Stimulated activated naive CD8-positive, alpha-beta T cell treated with anti-CD3 and anti-CD28 coated beads, Interleukin-15, Interleukin-2, amounts not matched to agents 100 ng/mL and 50 ng/mL, for 24 hours (primary cell): Measurements from ENCODE around the gene OSBPL7.
"Not testable (repeated sequence)": the region's sequence is repeated elsewhere in the genome, so short reads cannot be mapped to it uniquely, and the experiment has no call there.

Source experiments
- H3K27ac Mint-ChIP-seq: one replicate; pipeline ENCODE4 v1.8.0; 2021; ENCODE audit warnings: mild to moderate bottlenecking, mixed read lengths
- H3K27me3 Mint-ChIP-seq: one replicate; pipeline ENCODE4 v1.8.0; 2021; ENCODE audit warnings: mixed read lengths
- H3K36me3 Mint-ChIP-seq: one replicate; pipeline ENCODE4 v1.8.0; 2021; ENCODE audit warnings: low read depth, mixed read lengths
- H3K4me1 Mint-ChIP-seq: one replicate; pipeline ENCODE4 v1.8.0; 2021; ENCODE audit warnings: low read depth, mixed read lengths
- H3K4me3 Mint-ChIP-seq: one replicate; pipeline ENCODE4 v1.8.0; 2021; ENCODE audit warnings: mild to moderate bottlenecking, mixed read lengths
- H3K9me3 Mint-ChIP-seq: one replicate; pipeline ENCODE4 v1.8.0; 2021; ENCODE audit warnings: mixed read lengths

Gene OSBPL7

DNA sequence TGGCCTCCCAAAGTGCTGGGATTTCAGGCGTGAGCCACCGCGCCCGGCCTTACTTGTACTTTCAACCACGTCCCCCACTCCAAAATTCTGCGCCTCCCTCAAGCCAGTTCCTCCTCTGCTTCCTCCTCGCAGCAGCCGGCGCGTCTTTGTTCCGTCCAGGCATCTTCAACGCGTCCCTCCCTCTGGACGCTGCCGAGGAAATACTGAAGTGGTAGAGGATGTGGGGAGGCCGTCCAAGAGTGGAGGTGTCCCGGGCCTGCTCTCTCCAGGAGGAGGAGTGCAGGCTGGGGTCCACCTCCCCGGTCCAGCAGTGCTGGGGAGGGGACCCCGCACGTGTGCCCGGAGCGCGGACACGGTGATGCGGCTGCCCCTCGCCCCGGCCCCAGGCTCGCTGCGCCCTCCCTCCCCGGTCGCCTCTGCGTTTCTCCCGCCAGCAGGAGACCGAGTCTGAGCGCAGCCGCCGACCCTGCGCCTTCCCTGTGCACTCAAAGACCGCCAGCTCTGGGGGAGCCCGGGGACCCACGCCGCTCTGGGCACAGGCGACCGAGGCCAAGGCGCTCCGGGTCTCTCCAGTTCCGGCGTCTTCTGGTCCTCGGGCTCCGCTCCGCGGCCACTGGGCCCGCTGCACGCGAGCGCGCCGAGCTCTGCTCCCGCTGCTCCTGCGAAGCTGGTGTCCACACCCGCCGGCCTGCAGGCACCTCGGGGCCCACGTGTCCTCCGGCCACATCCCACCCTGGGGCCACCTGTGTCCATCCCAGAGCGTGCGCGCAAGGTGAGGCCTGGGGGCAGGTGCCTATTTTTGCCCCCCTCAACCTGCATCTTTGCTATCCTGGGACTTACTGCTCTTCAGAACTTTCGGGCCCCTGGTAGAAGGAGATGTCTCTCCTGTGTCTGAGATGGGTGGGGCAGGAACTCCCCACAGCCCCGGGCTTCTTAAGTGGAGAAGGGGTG is 31.7 kb downstream of the OSBPL7 start:
- peaks cover 72% of the 10 kb centered on the region for H3K27me3 Mint-ChIP-seq
- H3K4me1 Mint-ChIP-seq, result peaks cover 10% of the 10 kb centered on the region
- H3K27ac Mint-ChIP-seq, result no peak overlapping the region
- H3K9me3 Mint-ChIP-seq, result no peaks in the 10 kb centered on the region
- peak overlapping the region; percentile 80 for H3K4me3 Mint-ChIP-seq
- no peaks in the 10 kb centered on the region for H3K36me3 Mint-ChIP-seq

- peaks cover 7% of the 10 kb centered on the region for H3K4me1 Mint-ChIP-seq
- H3K36me3 Mint-ChIP-seq, result no peaks in the 10 kb centered on the region
- no peak overlapping the region for H3K4me3 Mint-ChIP-seq
- no peaks in the 10 kb centered on the region for H3K9me3 Mint-ChIP-seq
- H3K27ac Mint-ChIP-seq, result no peak overlapping the region
- H3K27me3 Mint-ChIP-seq, result peaks cover 55% of the 10 kb centered on the region
Observed at GRCh38 chr17:47785538-47786123, 36.0 kb downstream of the OSBPL7 start.

DNA sequence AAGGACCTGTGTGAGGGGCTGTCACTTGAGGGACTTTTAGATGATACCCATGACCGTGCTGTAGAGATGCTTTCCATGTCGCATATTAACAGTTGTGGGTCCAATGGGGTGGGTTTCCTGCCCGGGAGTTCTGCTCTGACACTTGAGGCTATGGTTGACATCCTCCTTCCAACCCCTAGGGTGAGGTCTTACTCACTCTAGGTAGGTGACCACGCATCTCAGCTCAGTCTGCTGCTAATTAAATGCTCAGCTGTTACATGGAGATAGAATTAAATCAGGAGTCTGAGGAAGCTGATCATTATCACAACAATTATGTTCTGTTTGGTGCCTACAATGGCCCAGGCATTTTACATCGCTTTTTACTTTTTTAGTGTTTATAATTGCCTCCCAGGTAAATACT is 40.2 kb downstream of the OSBPL7 start:
- Mint-ChIP-seq H3K4me1 (no peaks in the 10 kb centered on the region), H3K27me3 (peaks cover 52% of the 10 kb centered on the region), H3K27ac (no peak overlapping the region), H3K4me3 (no peak overlapping the region), H3K9me3 (no peaks in the 10 kb centered on the region), H3K36me3 (no peaks in the 10 kb centered on the region)

- Mint-ChIP-seq H3K9me3 (no peaks in the 10 kb centered on the region), H3K27ac (no peak overlapping the region), H3K4me1 (no peaks in the 10 kb centered on the region), H3K27me3 (peaks cover 47% of the 10 kb centered on the region), H3K4me3 (no peak overlapping the region), H3K36me3 (no peaks in the 10 kb centered on the region)
Observed at GRCh38 chr17:47778184-47778635, 43.4 kb downstream of the OSBPL7 start.

DNA sequence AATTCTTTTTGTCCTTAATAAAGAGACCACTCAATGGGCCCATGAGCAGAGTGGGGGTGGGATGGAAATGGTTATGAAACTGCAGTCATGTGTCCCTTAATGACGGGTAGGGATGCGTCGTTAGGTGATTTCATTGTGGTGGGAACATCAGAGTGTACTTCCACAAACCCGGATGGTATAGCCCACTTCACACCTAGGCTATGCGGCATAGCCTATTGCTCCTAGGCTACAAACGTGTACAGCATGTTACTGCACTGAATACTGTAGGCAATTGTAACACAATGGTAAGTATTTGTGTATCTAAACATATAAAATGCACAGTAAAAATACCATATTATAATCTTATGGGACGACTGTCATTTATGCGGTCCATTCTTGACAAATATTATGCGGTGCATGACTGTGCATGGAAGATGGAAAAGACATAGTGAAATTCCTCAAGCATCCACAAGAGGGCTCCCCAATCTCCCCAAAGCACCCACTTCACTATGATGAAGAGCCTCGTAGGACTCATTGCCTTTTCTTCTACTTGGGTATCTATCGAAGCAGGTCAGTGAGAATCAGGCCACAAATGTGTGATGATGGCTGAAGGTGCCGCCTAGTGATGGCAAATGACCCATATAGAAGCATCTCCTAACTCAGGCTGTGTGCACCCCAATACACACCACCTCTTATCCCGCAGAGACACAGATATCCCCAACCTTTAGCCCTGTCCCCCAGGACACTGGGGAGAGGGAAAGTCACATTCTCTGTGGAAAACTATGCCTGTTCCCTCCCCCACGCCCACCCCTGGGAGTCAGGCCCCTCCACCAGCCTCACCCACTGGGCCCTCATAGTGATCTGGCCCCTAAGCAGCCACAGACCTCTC is 45.0 kb downstream of the OSBPL7 start:
- H3K9me3 Mint-ChIP-seq, result no peaks in the 10 kb centered on the region
- H3K4me3 Mint-ChIP-seq, result no peak overlapping the region
- no peaks in the 10 kb centered on the region for H3K4me1 Mint-ChIP-seq
- H3K27ac Mint-ChIP-seq, result no peak overlapping the region
- peaks cover 50% of the 10 kb centered on the region for H3K27me3 Mint-ChIP-seq
- no peaks in the 10 kb centered on the region for H3K36me3 Mint-ChIP-seq

DNA sequence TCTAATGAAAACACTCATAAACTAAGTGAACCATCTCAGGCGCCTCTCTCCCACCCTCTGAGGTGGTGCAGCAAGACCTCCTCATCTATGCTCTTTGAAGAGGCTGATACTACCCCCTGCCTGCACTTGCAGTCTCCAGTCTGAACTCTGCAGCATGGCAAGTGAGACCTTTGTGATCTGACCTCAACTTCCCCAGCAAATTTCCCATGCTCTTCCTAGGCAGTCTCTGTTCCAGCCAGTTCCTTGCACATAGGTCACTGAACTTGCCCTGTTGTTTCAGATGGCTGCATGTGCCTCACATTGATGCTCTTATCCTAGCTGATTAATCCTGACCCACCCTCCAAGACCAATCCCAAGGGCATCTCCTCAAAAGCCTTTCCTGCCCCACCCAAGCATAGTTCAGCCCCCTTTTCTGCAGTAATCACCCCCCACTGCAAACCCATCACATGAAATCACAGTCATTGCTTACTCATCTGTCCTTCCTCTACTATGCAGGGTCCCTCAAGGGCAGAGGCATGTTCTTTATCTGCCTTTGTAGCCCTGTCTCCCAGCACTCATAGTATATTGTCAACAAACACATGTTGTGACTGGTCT is 46.5 kb downstream of the OSBPL7 start:
- peaks cover 44% of the 10 kb centered on the region for H3K27me3 Mint-ChIP-seq
- H3K4me1 Mint-ChIP-seq, result no peaks in the 10 kb centered on the region
- no peaks in the 10 kb centered on the region for H3K36me3 Mint-ChIP-seq
- peaks cover 4% of the 10 kb centered on the region for H3K9me3 Mint-ChIP-seq
- H3K4me3 Mint-ChIP-seq, result no peak overlapping the region
- no peak overlapping the region for H3K27ac Mint-ChIP-seq

DNA sequence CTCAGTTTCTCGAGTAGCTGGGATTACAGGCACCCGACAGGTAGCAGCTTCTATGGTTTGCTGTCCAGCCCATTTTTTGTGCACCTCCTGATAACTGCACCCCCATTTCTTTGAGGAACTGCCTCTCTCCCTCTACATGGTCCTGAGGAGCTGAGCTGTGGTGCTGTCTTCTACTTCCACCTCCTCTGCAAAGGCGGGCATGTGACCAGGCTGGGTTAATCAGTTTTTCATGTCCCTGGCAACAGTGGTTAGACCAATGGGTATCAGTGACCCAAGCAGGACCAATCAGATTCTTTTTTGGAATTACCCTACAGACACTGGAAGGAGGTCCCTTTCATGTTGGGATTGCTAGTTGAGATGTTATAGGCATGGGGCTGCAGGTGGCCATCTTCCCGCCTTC is 47.3 kb downstream of the OSBPL7 start:
- no peak overlapping the region for H3K27ac Mint-ChIP-seq
- H3K4me1 Mint-ChIP-seq, result no peaks in the 10 kb centered on the region
- peaks cover 41% of the 10 kb centered on the region for H3K27me3 Mint-ChIP-seq
- no peak overlapping the region for H3K4me3 Mint-ChIP-seq
- H3K9me3 Mint-ChIP-seq, result peaks cover 4% of the 10 kb centered on the region
- H3K36me3 Mint-ChIP-seq, result no peaks in the 10 kb centered on the region

DNA sequence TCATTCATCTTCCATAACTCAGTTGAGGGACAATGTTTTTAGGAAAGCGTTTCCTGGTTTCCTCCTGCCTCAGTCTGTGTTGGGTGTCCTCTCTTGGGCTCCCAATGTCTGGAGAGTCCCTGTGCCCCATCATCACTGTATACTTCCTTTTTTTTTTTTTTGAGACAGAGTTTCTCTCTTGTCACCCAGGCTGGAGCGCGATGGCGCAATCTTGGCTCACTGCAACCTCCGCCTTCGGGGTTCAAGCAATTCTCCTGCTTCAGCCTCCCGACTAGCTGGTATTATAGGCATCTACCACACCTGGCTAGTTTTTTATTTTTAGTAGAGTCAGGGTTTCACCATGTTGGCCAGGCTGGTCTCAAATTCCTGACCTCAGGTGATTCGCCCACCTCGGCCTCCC is 47.9 kb downstream of the OSBPL7 start:
- H3K27me3 Mint-ChIP-seq, result peaks cover 43% of the 10 kb centered on the region
- H3K36me3 Mint-ChIP-seq, H3K4me3 Mint-ChIP-seq, H3K27ac Mint-ChIP-seq, H3K9me3 Mint-ChIP-seq, H3K4me1 Mint-ChIP-seq: not testable (repeated sequence)

GRCh38 chr17:47763913-47764582 is 57.5 kb downstream of the OSBPL7 start:
- H3K4me3 Mint-ChIP-seq, result no peak overlapping the region
- H3K27ac Mint-ChIP-seq, result no peak overlapping the region
- H3K27me3 Mint-ChIP-seq, result peaks cover 41% of the 10 kb centered on the region

GRCh38 chr17:47762728-47763127 is 58.9 kb downstream of the OSBPL7 start:
- peaks cover 22% of the 10 kb centered on the region for H3K9me3 Mint-ChIP-seq
- H3K27me3 Mint-ChIP-seq, result peaks cover 46% of the 10 kb centered on the region
- H3K4me1 Mint-ChIP-seq, result peaks cover 15% of the 10 kb centered on the region
- H3K4me3 Mint-ChIP-seq, result no peak overlapping the region
- H3K27ac Mint-ChIP-seq, result no peak overlapping the region
- no peaks in the 10 kb centered on the region for H3K36me3 Mint-ChIP-seq

More at GRCh38 chr17:47763913-47764582, 57.5 kb downstream of the OSBPL7 start:
- Mint-ChIP-seq H3K9me3 (peaks cover 20% of the 10 kb centered on the region), H3K36me3 (no peaks in the 10 kb centered on the region), H3K4me1 (peaks cover 15% of the 10 kb centered on the region)

DNA sequence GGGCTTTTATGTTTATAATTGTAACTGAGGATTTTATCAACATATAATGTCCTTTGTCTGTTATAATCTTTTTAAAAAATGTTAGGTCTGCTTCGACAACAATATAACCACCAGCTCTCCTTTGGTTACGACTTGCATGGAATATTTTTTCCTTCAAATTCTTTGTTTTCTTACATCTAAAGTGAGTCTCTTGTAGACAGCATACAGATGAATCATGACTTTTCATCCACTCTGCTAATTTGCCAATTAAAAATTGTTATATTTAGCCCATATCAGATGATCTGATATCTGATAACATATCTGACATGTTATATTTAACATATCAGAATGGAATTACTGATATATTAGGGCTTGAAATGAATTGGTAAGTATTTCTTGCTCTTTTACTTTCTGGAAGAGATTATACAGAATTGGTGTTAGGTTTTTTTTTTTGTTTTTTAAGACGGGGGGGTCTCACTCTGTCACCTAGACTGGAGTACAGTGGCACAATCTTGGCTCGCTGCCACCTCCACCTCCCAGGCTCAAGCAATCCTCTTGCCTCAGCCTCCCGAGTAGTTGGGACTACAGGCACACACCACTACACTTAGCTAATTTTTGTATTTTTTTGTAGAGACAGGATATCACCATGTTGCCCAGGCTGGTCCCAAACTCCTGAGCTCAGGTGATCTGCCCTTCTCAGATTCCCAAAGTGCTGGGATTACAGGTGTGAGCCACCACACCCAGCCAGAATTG is 61.0 kb downstream of the OSBPL7 start:
- Mint-ChIP-seq H3K4me3 (no peak overlapping the region), H3K27me3 (peaks cover 43% of the 10 kb centered on the region), H3K9me3 (peaks cover 22% of the 10 kb centered on the region), H3K27ac (no peak overlapping the region), H3K36me3 (no peaks in the 10 kb centered on the region), H3K4me1 (peaks cover 15% of the 10 kb centered on the region)

- Mint-ChIP-seq H3K27me3 (peaks cover 33% of the 10 kb centered on the region), H3K36me3 (no peaks in the 10 kb centered on the region), H3K27ac (no peak overlapping the region)
Observed at GRCh38 chr17:47757386-47757785, 64.2 kb downstream of the OSBPL7 start.

More at GRCh38 chr17:47757386-47757785, 64.2 kb downstream of the OSBPL7 start:
- Mint-ChIP-seq H3K4me3 (no peak overlapping the region), H3K9me3 (peaks cover 15% of the 10 kb centered on the region), H3K4me1 (no peaks in the 10 kb centered on the region)
